HepG2 (cell line): ENCODE measurements around the gene TGM2. TPM values are rescaled to one million over a fixed set of nuclear protein-coding genes. Genes with fewer than 3 reads are reported as not detected.

Experiments
- ELF3 ChIP-seq: IDR thresholded peaks from 2 replicates; pipeline ENCODE4 v1.6.1; 2016; ENCODE audit warnings: missing genetic modification reagents, missing compliant biosample characterization
- KIAA2018 ChIP-seq: sonication (generic); formaldehyde crosslinking; IDR thresholded peaks from 2 replicates; pipeline ENCODE4 v1.5.0; 2020; ENCODE audit warnings: mild to moderate bottlenecking, missing genetic modification reagents, borderline replicate concordance
- NFIC ChIP-seq: IDR thresholded peaks from 2 replicates; pipeline ENCODE4 v1.6.1; 2012; ENCODE audit warnings: mild to moderate bottlenecking, low read length, inconsistent platforms
- SIN3A ChIP-seq: IDR thresholded peaks from 2 replicates; pipeline ENCODE4 v1.6.1; 2011; ENCODE audit warnings: low read depth, mild to moderate bottlenecking, control low read depth, low read length, borderline replicate concordance
- SNRNP70 ChIP-seq: fragments of 200-400 bp; formaldehyde crosslinking; IDR thresholded peaks from 2 replicates; pipeline ENCODE4 v1.6.1; 2017; ENCODE audit warnings: mild to moderate bottlenecking, low read depth, low read length, moderate library complexity
- STAG1 ChIP-seq: sonication (generic); formaldehyde crosslinking; IDR thresholded peaks from 2 replicates; pipeline ENCODE4 v1.4.0; 2020; ENCODE audit warnings: missing genetic modification reagents
- TCF12 ChIP-seq, 2 experiments: fragments of 450-650 bp in 1 of 2; sonication (generic) in 1 of 2; formaldehyde crosslinking in 1 of 2; IDR thresholded peaks; 2 replicates each; pipeline versions ENCODE4 v1.6.1 to v1.8.0; 2017 to 2022; ENCODE audit warnings: antibody characterized with exemption in 1 of 2, mild to moderate bottlenecking in 1 of 2, missing genetic modification reagents in 1 of 2, moderate library complexity in 1 of 2
- TERF1 ChIP-seq: sonication (generic); formaldehyde crosslinking; IDR thresholded peaks from 2 replicates; pipeline ENCODE4 v1.8.0; 2022; ENCODE audit warnings: mild to moderate bottlenecking, missing genetic modification reagents, moderate library complexity
- TMF1 ChIP-seq: sonication (generic); formaldehyde crosslinking; IDR thresholded peaks from 2 replicates; pipeline ENCODE4 v1.8.1; 2022; ENCODE audit warnings: low read depth, missing genetic modification reagents
- U2AF2 ChIP-seq: fragments of 200-400 bp; formaldehyde crosslinking; IDR thresholded peaks from 2 replicates; pipeline ENCODE4 v1.6.1; 2017; ENCODE audit warnings: low read depth, mild to moderate bottlenecking, low read length
- YY1 ChIP-seq: IDR thresholded peaks from 2 replicates; pipeline ENCODE4 v1.6.1; 2011; ENCODE audit warnings: low read length, low read depth, moderate library complexity, mild to moderate bottlenecking; ENCODE audit not compliant: insufficient read depth, insufficient replicate concordance
- ZBTB34 ChIP-seq: sonication (generic); formaldehyde crosslinking; IDR thresholded peaks from 2 replicates; pipeline ENCODE4 v1.8.0; 2022; ENCODE audit warnings: mild to moderate bottlenecking, missing genetic modification reagents
- ZBTB8A ChIP-seq: sonication (generic); formaldehyde crosslinking; IDR thresholded peaks from 2 replicates; pipeline ENCODE4 v1.4.0; 2020; ENCODE audit warnings: mild to moderate bottlenecking, low read depth, missing genetic modification reagents, borderline replicate concordance
- ZNF256 ChIP-seq: sonication (generic); formaldehyde crosslinking; conservative IDR thresholded peaks from 2 replicates; pipeline ENCODE4 v1.4.0; 2020; ENCODE audit warnings: missing genetic modification reagents
- ZNF337 ChIP-seq: sonication (generic); formaldehyde crosslinking; IDR thresholded peaks from 2 replicates; pipeline ENCODE4 v1.5.1; 2020; ENCODE audit warnings: missing genetic modification reagents, low read depth, mild to moderate bottlenecking, borderline replicate concordance
- ZNF572 ChIP-seq: sonication (generic); formaldehyde crosslinking; IDR thresholded peaks from 2 replicates; pipeline ENCODE4 v1.5.1; 2020; ENCODE audit warnings: mild to moderate bottlenecking, missing genetic modification reagents
- ZNF720 ChIP-seq: sonication (generic); formaldehyde crosslinking; IDR thresholded peaks from 2 replicates; pipeline ENCODE4 v1.4.0; 2020; ENCODE audit warnings: missing genetic modification reagents
- ZSCAN29 ChIP-seq: sonication (generic); formaldehyde crosslinking; conservative IDR thresholded peaks from 2 replicates; pipeline ENCODE4 v1.4.0; 2020; ENCODE audit warnings: mild to moderate bottlenecking, missing genetic modification reagents
- polyA plus RNA-seq, 8 experiments: library from polyadenylated mRNA; depleted of rRNA in 3 of 8; stranded (reverse) in 7 of 8; unstranded in 1 of 8; fragments of >200 nt; fragmentation: Illumina TruSeq in 4 of 8; extraction: Trizol in 4 of 8; gene quantifications; 2 replicates each; pipeline versions ENCODE4 v1.2.1 to v1.2.3, GENCODE V29; 2011 to 2016; ENCODE audit warnings: low read depth in 4 of 8, missing spikeins in 1 of 8, mixed read lengths in 1 of 8; ENCODE audit not compliant: insufficient read depth in 1 of 8
- total RNA-seq, 5 experiments: library from RNA; depleted of rRNA; stranded (reverse); fragments of >200 nt; fragmentation: Illumina TruSeq; extraction: Trizol; gene quantifications; 2 replicates each; pipeline ENCODE4 v1.2.3, GENCODE V29; 2016; ENCODE audit warnings: low read depth in 1 of 5

Gene TGM2
- total and polyA plus RNA-seq, 2 of the 13 experiments (the other 11 are each of a cell fraction or from before 2014, with no cell fraction given): 4.2 to 46.4 TPM

- TF ChIP-seq TERF1 (no peak), ELF3 (CRISPR knock-in tag) (peak; percentile 94), KIAA2018 (CRISPR knock-in tag) (no peak), ZNF720 (CRISPR knock-in tag) (no peak), SNRNP70 (no peak), TCF12 (IDR thresholded peaks at IDR 0.05) (no peak), TCF12 (CRISPR knock-in tag; IDR thresholded peaks at IDR 0.05) (0 out of 2 replicates have a peak, but pooled peaks have one; percentile 63), NFIC (no peak), ZSCAN29 (CRISPR knock-in tag) (no peak; the same call in 1 of the 2 replicates), ZNF337 (CRISPR knock-in tag) (no peak), YY1 (peak; percentile 65), ZNF256 (CRISPR knock-in tag) (no peak), STAG1 (CRISPR knock-in tag) (peak; percentile 33), TMF1 (CRISPR knock-in tag) (no peak), ZNF572 (CRISPR knock-in tag) (no peak), ZBTB34 (CRISPR knock-in tag) (0 out of 2 replicates have a peak, but pooled peaks have one; percentile 69), SIN3A (no peak), ZBTB8A (CRISPR knock-in tag) (no peak), U2AF2 (no peak)
Measured at GRCh38 chr20:38167851-38168760, 3.0 kb upstream of the TGM2 start (continued).
